Caco-2 (cell line): ENCODE data around the gene AMBRA1. TPM values are rescaled to one million over a fixed set of nuclear protein-coding genes. Genes with fewer than 3 reads are reported as not detected.

ENCODE experiments used
- BruUV-seq: library from RNA; stranded (reverse); fragments of 400-500 nt; replicated peaks from 2 replicates; lab custom pipeline; 2021; lab: Mats Ljungman, UMichigan
- CTCF ChIA-PET: fragments of 300-600 bp; sonication (Branson Sonifier 250); formaldehyde crosslinking; loops from one replicate; lab custom pipeline; 2022; ENCODE audit warnings: antibody characterized with exemption; lab: Charles Lee
- POLR2A ChIA-PET: fragments of 300-600 bp; sonication (Branson Sonifier 250); formaldehyde crosslinking; loops from one replicate; lab custom pipeline; 2022; ENCODE audit warnings: antibody characterized with exemption; lab: Charles Lee
- DNase-seq, 2 experiments: peaks; one replicate each; pipeline versions ENCODE4 v3.0.0 to v3.0.0-alpha.2; 2020 to 2022
- H3K27me3 ChIP-seq: replicated peaks from 2 replicates; pipeline ENCODE4 v1.6.0; 2011; ENCODE audit warnings: low read length; ENCODE audit not compliant: control insufficient read depth, insufficient read depth
- H3K36me3 ChIP-seq: 2 replicates; pipeline ENCODE4 v1.5.1; 2011; ENCODE audit warnings: low read length; ENCODE audit not compliant: control insufficient read depth, insufficient read depth
- H3K4me1 ChIP-seq: fragments of 250-450 bp; sonication (Bioruptor Pico); 2 replicates; pipeline ENCODE4 v1.5.1; 2020; ENCODE audit warnings: mild to moderate bottlenecking
- H3K4me3 ChIP-seq: 2 replicates; pipeline ENCODE4 v1.5.1; 2011; ENCODE audit warnings: low read depth, mild to moderate bottlenecking, control low read depth, low read length
- H3K9me3 ChIP-seq: fragments of 250-450 bp; sonication (Bioruptor Pico); 2 replicates; pipeline ENCODE4 v1.5.1; 2020; ENCODE audit warnings: mild to moderate bottlenecking, moderate library complexity
- H3K27ac Mint-ChIP-seq: one replicate; pipeline ENCODE4 v1.8.0; 2022; ENCODE audit warnings: mixed read lengths; ENCODE audit not compliant: unreplicated experiment
- H3K27me3 Mint-ChIP-seq: one replicate; pipeline ENCODE4 v1.8.0; 2022; ENCODE audit warnings: mixed read lengths; ENCODE audit not compliant: insufficient read depth, unreplicated experiment
- H3K36me3 Mint-ChIP-seq: one replicate; pipeline ENCODE4 v1.8.0; 2022; ENCODE audit warnings: mild to moderate bottlenecking, mixed read lengths; ENCODE audit not compliant: insufficient read depth, unreplicated experiment
- H3K4me1 Mint-ChIP-seq: one replicate; pipeline ENCODE4 v1.8.0; 2022; ENCODE audit warnings: low read depth, mixed read lengths; ENCODE audit not compliant: unreplicated experiment
- H3K4me3 Mint-ChIP-seq: one replicate; pipeline ENCODE4 v1.8.0; 2022; ENCODE audit warnings: mild to moderate bottlenecking, moderate library complexity, mixed read lengths; ENCODE audit not compliant: unreplicated experiment
- H3K9me3 Mint-ChIP-seq: one replicate; pipeline ENCODE4 v1.8.0; 2022; ENCODE audit warnings: mixed read lengths; ENCODE audit not compliant: unreplicated experiment
- CTCF ChIP-seq, 2 experiments: fragments of 200-600 bp in 1 of 2; IDR thresholded peaks; 1 replicate in 1 of 2; 2 replicates in 1 of 2; pipeline versions ENCODE4 v1.5.1 to v1.8.0; 2011 to 2022; ENCODE audit warnings: antibody characterized with exemption in 1 of 2, control low read depth in 1 of 2, inconsistent platforms in 1 of 2, low read depth in 1 of 2, low read length in 1 of 2, mild to moderate bottlenecking in 1 of 2, moderate library complexity in 1 of 2; ENCODE audit not compliant: insufficient read depth in 1 of 2, severe bottlenecking in 1 of 2, unreplicated experiment in 1 of 2
- intact Hi-C: fragments of 100-400 bp; cut with micrococcal nuclease; formaldehyde crosslinking; loops from one replicate; pipeline ENCODE4 v1.10.0; 2022; ENCODE audit not compliant: unreplicated experiment
- total RNA-seq: library from RNA; stranded (reverse); gene quantifications from 2 replicates; pipeline ENCODE4 v1.2.3, GENCODE V29; 2022

The AMBRA1 gene
- total RNA-seq, 1 experiment from 2014 or later: 48.1 TPM

GRCh38 chr11:46562527-46562926, 31.3 kb downstream of the AMBRA1 start:
- TF ChIP-seq CTCF (IDR thresholded peaks at IDR 0.05; ENCODE audit: insufficient read depth in 1 of 2, low read depth in 1 of 2, low read length in 1 of 2, severe bottlenecking in 1 of 2, unreplicated experiment in 1 of 2): no peak
- POLR2A ChIA-PET: interaction anchor here (0.6 kb wide), 1 partner anchor 317 kb away, joined by 10 read pairs; no protein-coding TSS in a partner anchor
- H3K4me1 ChIP-seq: peaks cover 17% of the 10 kb centered on the region
- no peak overlapping the region for H3K4me3 ChIP-seq
- intact Hi-C loops: no loop called here
- H3K27me3 ChIP-seq: no peaks in the 10 kb centered on the region
- H3K27ac Mint-ChIP-seq: peak overlapping the region; percentile 3
- H3K9me3 Mint-ChIP-seq: no peaks in the 10 kb centered on the region
- H3K36me3 ChIP-seq: no peaks in the 10 kb centered on the region; the same call in 1 of the 2 replicates
- BruUV-seq: no TSS peak
- H3K4me1 Mint-ChIP-seq: peaks cover 22% of the 10 kb centered on the region
- no peak for DNase-seq
- H3K9me3 ChIP-seq: no peaks in the 10 kb centered on the region
- CTCF ChIA-PET: no interaction called here
- peaks cover 9% of the 10 kb centered on the region for H3K36me3 Mint-ChIP-seq
- H3K4me3 Mint-ChIP-seq: no peak overlapping the region
- no peaks in the 10 kb centered on the region for H3K27me3 Mint-ChIP-seq

DNA sequence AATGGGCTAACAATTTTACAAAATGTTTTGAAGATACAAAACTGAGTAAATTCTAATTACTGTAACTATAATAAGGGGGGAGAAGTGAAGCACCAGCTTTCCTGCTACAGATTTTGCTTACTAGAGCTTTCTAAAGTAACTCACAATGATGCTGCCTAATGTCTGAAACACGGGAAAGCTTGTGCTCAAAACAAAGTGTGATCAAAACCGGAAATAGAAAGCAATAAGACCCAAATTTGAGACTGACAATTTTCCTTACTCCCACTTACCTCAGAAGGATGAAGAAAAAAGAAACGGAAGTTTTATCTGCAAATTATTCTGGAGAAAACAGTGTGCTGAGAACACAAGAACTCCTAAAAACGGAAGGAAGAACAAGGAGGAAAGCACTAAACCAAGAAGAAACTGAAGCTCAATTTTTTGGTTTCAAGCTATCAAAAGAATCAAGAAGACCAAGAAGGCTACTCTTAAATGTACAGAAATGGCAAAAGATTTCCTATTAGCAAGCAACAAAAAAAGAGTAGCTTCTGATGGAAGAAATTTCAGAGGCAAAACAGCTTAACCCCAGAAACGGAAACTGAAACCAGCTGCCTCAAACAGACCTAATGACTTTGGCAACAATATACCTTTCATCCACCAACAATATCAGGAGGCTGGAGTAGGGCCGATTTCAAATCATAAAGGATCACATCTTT, 33.4 kb downstream of the AMBRA1 start:
- DNase-seq: no peak
- Mint-ChIP-seq H3K27ac (peak overlapping the region; percentile 32), H3K27me3 (no peaks in the 10 kb centered on the region), H3K36me3 (no peaks in the 10 kb centered on the region), H3K4me3 (no peak overlapping the region), H3K9me3 (no peaks in the 10 kb centered on the region), H3K4me1 (peaks cover 30% of the 10 kb centered on the region)
- POLR2A ChIA-PET: no interaction called here
- BruUV-seq: no TSS peak
- intact Hi-C loops: no loop called here
- H3K36me3 ChIP-seq: no peaks in the 10 kb centered on the region; the same call in 1 of the 2 replicates
- CTCF ChIA-PET: interaction anchor here (1.0 kb wide), 1 partner anchor 70 kb away, joined by 3 read pairs; no protein-coding TSS in a partner anchor
- H3K9me3 ChIP-seq: no peaks in the 10 kb centered on the region
- no peak overlapping the region for H3K4me3 ChIP-seq
- no peaks in the 10 kb centered on the region for H3K27me3 ChIP-seq
- no peak for TF ChIP-seq CTCF (IDR thresholded peaks at IDR 0.05; ENCODE audit: insufficient read depth in 1 of 2, low read depth in 1 of 2, low read length in 1 of 2, severe bottlenecking in 1 of 2, unreplicated experiment in 1 of 2)
- H3K4me1 ChIP-seq: peaks cover 34% of the 10 kb centered on the region

DNA sequence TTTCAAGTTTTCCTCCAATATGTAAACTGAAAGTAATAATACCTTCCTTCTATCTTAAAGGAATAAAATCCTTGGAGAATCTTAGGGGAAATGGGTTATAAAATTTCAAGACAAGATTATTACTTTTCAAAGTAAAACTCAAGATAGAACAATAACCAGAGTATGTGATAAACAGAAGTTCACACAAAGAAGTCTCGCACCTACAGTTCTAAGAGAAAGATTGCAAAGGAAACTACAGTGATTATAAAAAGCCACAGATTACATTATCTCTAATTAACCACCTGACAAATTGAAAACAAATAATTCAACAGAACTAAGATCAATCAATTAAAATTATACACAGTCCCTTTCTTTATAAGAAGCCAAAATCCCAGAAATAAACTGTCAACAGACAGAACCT, 34.0 kb downstream of the AMBRA1 start:
- DNase-seq: no peak
- Mint-ChIP-seq H3K36me3 (peaks cover 3% of the 10 kb centered on the region), H3K4me3 (no peak overlapping the region), H3K4me1 (peaks cover 36% of the 10 kb centered on the region), H3K27me3 (no peaks in the 10 kb centered on the region), H3K9me3 (no peaks in the 10 kb centered on the region), H3K27ac (no peak overlapping the region)
- BruUV-seq: no TSS peak
- Histone ChIP-seq H3K27me3 (no peaks in the 10 kb centered on the region), H3K36me3 (no peaks in the 10 kb centered on the region; the same call in 1 of the 2 replicates), H3K9me3 (no peaks in the 10 kb centered on the region), H3K4me1 (peaks cover 40% of the 10 kb centered on the region), H3K4me3 (no peak overlapping the region)
- ChIA-PET POLR2A (interaction anchor here (1.1 kb wide), 1 partner anchor 34 kb away, joined by 3 read pairs; the partner anchor contains the start of gene AMBRA1), CTCF (no interaction called here)
- intact Hi-C loops: no loop called here
- no peak for TF ChIP-seq CTCF (IDR thresholded peaks at IDR 0.05; ENCODE audit: insufficient read depth in 1 of 2, low read depth in 1 of 2, low read length in 1 of 2, severe bottlenecking in 1 of 2, unreplicated experiment in 1 of 2)
